GM18499 (cell line): Measurements from ENCODE around the gene NME9.

ENCODE experiments used
- ATAC-seq: cut with Tn5 transposase; IDR thresholded peaks from one replicate; pipeline ENCODE4 v1.9.1; 2021; ENCODE audit warnings: moderate number of reproducible peaks; ENCODE audit not compliant: insufficient read depth, unreplicated experiment

Gene NME9

DNA sequence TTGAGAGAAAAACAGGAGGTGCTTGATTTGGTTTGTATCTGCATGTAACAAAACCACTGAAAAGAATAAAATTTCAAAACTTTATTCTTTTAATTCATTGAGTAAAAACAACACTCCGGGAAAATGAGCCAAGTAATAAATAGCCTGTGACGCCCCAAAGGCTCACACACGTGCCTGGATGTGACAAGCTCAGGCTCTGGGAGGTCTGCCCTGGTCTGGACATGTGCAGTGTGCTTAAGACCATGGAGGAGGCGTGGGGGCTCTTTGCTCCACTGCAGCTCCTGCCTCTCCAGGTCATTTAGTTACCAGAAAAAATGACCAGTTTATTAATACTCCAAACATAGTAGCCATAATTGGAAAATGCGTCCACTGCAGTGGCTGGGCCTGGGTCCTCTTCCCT, 8.6 kb upstream of the NME9 start:
- ATAC-seq: no peak

DNA sequence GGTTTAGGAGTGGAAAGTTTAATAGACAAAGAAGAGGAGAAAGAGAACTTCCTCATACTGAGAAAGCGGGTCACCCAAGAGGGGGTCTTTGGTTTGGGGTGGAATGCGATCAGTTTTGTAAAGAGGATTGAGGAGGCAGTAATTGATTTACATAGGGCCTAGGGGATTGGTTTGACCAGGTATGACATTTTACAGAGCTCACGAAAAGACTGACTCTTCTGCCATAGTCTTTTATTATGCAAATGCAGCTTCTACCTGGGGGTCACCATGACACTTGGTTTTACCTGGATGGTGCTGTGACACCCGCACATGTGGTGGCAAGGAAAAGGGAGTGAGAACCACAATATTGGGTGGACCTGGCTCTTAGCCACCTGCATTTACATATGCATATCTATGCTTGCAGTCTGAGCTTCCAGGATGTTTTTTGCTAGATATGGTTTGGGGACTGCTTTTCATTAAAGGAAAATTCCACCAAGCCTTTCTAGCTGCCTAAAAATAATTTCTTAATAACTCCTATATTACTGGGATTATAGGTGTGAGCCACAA, 6.9 kb upstream of the NME9 start:
- ATAC-seq: no peak

DNA sequence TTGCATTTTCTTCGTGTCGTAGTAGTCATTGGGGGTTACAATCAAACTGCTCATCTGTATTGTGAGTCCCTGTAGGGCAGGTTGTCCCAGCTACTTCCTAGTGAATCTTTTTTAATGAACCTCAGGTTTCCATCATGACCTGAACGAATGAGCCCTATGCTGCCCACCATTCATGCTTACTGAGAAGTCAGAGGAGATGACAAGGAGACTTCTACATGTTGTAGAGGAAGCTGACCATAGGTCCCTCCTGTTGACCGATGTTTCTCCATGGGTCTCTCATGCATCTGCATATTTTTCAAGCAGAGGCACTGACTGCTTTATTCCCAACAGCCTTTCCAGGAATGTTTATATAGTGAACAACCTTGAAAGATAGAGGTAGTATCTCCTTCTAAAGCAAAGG, 5.0 kb upstream of the NME9 start:
- no peak for ATAC-seq

DNA sequence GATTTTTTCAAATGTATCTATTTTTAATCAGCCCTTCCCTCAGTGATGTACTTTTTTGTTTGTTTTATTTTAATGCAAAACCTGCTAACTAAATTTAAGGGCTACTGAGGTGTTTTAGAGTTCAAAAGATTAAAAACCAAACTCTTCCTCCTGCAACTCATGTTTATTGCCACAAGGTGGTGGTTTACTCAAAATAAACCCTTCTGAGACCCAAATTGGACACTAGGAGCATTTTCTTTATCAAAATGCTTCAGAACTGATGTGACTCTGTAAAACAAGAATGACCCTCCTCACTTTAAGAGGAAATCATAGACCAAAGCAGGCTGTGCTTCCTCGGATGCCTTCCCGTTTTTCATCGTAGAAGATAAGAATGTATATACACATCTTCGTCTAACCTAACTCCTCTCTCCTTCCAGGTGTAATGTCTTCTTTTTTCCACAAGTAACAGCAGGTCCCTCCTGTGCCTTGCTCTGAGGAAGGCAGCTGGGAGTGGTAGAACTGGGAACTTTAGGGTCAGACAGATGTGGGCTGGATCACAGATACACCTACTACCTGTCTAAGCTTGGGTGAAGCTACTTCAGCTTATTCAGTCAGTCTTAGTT, 2.9 kb upstream of the NME9 start:
- no peak for ATAC-seq

DNA sequence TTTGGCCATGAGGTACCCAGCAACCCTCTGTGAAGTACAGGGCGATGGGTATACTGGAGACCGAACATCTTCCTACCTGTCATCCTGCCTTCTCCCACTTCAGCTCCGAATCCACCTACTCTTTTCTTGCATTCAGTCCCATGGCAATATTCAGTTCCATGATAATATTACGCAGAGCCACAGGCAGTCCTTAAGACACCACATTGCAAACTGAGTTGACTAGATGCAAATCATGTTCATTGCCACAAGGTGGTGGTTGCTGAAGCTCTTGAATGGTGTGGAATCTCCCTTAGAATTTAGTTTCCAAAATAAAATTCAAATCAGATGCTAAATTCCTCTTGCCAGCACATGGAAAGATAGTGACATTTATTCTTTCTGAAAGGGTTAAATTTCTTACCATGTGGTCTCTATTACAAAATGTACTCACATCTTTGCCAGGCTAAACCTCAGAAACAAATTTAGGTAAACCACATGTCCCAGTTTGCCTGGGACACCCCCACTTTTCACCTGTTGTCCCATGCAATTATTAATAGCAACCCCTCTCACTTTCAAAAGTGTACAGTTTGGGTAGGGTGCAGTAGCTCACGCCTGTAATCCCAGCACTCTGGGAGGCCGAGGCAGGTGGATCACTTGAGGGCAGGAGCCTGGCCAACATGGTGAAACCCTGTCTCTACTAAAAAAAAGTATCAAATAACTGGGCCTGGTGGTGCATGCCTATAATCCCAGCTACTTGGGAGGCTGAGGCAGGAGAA, 1.7 kb upstream of the NME9 start:
- ATAC-seq: no peak

DNA sequence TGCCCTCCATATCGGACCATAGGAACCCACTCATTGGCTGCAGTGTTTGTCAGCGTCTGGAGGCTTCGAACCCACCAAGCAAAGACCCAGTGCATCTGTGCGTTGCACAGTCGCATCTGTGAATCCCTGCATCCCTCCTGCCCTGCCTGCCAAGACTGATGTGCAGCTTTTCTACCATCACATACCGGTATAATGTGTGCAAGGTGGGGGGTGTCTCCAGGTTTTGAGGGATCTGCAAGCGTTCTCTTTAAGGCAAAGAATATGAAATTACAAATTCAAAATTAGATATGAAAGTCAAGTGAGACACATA, 288 bp upstream of the NME9 start:
- no peak for ATAC-seq

DNA sequence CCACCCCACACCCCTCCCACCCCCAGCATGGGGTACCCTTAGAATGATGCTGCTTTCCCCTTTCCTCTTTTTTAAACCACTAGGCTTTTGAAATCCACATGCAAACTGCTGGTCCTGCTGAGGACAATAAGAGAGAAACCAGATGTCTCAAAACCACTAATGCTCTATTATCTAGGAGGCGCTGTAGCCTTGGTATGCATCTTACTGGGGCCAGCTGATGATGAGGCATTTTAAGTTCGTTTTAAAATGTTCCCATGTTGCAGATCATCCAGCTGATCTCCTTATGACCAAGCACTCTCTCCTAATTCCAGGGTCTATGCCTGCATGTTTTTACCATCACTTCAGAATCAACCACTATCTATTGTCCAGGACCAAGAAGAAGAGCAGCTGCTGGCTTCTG, 1.3 kb downstream of the NME9 start:
- ATAC-seq: no peak

DNA sequence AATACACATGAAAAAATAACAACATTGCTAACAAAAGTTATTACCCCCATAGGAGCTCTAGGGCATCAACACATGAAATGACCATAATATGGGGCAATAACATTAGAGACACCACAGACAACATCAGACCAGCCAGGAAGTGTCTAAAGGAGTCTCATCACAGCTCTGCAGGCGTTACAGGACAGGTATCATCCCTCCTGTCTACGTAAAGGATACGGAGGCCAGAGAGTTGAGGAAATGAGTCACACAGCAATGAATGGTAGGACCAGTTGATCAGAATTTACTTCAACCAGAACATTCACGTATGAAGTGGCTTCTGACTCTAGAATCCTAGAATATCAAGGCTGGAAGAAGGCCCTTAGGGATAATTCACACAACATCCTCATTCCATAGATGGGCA, 1.8 kb downstream of the NME9 start:
- no peak for ATAC-seq

DNA sequence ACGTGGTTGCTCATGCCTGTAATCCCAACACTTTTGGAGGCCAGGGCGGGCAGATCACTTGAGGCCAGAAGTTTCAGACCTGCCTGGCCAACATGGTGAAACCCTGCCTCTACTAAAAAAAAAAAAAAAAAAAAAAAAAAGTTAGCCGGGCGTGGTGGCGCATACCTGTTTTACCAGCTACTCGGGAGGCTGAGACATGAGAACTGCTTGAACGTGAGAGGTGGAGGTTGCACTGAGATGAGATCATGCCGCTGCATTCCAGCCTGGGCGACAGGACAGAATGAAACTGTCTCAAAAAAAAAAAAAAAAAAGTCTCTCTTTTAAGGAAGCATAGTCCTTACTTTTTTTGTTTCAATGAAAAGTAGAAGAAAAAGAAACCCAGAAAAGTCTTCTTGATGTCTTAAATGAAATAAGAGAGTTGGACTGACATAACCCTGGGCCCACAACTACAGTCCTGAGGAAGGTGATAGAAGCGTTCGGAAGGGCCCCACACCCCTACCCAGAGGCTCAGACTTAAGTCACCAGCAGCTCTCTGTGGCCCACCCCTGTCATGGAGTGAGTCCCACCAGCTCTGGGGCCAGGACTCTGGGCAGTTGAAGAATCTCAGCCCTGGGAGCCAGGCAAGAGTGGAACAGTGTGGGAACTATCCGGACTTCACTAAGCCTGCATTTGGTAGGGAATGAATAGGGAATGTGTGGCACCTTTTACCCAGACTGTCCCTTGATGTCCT, 2.6 kb downstream of the NME9 start:
- no peak for ATAC-seq

DNA sequence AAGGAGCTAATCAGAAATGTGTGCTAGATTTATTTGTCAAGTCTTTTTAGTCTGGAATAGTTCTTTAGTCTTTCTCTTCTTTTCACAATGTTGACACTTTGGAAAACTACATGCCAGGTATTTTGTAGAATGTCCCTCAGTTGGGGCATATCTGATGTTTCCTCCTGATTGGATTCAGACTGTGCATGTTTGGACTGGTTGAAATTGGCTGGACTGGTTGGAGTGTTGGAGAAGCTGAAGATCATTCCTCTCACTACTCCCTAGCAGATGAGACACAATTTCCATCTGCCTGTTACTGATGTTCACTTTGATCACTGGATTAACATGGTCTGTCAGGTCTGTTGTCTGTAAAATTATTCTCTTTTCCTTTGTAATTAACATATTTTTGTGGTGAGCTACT, 3.7 kb downstream of the NME9 start:
- no peak for ATAC-seq

DNA sequence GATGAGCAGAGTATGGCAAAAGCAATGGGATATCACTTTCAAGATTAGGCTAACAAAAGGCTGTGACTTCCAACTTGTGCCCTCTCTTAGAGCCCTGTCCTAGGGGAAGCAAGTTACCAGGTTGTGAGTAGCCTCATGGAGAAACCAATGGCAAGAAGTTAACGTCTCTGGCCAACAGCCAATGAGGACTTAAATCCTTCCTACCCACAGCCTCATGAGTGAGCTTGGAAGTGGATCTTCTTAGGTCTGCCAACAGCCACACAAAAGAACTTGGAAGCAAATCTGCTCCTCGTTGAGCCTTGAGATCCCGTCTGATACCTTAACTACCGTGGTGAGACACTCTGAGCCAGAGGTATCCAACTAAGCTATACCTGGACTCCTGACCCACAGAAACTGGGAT, 5.7 kb downstream of the NME9 start:
- no peak for ATAC-seq

DNA sequence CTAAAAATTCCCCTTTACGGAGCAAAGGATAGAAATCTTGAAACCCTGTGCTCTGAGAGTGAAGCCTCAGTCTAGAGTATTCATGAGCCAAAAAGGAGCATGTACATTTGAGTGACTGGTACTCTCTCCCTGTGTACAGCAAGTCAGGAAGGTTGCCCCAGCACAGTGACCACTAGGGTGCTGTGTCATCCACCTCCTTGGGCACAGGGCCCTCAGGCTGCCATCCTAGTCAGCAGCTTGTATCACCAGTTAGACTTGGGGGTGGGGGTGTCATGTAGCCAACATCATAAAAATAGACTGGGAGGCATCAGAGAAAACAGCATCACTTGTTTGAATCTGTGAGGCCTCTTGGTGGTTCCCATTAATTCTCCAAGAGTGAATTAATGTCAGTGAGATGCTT, 12.0 kb downstream of the NME9 start:
- no peak for ATAC-seq

DNA sequence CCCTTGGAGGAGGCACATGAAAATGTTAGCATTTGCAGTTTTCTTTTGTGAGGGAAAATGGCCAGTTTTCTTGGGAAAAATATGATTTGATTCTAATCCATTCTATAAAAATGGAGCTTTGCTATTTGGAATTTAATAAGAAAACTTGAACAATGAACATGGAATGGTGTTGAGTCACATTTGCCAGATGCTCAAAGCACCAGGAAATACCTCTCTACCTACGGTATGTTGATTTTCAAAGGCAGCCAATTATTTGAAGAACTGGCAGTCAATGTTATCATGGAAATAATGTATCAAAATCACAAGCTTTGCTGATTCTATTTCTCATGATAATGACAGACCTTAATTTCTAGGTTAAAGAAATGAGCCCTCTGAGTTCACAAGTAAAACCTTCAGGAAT, 14.9 kb downstream of the NME9 start:
- no peak for ATAC-seq

DNA sequence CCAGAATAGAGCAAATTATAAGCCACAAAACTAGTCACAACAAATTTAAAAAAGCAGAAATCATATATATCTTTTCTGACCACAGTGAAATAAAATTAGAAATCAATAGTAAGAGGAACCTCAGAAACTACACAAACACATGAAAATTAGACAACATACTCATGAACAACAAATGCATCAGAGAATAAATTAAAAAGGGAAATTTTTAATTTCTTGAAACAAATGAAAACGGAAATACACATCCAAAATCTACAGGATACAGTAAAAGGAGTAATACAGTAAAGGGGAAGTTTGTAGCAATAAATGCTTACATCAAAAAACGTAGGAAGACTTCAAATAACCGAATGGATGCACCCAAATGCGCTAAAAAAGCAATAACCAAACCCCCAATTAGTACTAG, 19.2 kb downstream of the NME9 start:
- no peak for ATAC-seq

DNA sequence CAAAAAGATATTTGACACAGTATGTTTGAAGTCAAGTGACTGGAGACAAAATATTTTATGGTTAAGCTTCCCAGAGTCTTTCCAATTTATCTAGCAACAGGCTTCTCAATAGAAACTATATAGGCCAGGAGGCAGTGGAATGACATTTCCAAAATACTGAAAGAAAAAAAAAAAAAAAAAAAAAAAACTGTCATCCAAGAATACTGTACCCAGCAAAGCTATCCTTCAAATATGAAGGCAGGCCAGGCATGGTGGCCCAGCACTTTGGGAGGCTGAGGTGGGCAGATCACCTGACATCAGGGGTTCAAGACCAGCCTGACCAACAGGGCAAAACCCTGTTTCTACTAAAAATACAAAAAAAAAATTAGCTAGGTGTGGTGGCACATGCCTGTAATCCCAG, 20.9 kb downstream of the NME9 start:
- no peak for ATAC-seq

DNA sequence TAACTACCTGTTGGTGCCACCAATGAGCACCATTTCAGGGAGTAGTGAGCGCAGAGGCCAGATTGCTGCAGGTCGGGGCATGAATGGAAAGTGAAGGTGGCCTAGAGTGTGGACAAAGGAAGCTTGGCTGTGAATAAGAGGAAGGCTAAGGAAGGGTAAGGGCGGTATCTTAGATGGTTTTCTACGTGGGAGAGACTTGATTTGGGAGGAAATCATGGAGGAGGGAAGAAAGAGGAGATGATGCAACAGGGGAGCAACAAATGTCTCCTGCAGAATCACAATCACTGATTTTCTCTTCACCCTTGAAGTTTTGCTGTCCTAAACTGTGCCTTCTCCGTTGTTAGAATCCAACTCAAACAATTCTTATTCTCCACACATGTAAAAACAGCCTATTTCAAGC, 21.8 kb downstream of the NME9 start:
- no peak for ATAC-seq

DNA sequence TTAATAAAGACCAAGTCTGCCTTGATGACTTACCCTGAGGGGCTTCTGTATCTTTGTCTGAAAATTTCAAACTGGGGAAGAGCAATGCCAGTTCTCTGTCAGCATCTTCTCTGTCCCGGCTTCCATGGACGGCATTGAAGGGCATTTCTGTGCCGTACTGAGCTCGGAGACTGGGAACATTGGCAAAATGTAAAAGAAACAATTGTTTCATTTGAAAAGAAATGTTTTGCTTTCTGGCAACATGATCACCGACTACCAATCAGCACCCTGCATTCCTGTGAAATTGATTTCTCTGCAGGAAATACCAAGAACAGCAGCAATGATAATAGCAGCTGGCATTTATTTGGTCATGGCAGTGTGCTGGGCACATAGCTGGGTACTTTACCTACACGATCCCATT, 26.2 kb downstream of the NME9 start:
- no peak for ATAC-seq

DNA sequence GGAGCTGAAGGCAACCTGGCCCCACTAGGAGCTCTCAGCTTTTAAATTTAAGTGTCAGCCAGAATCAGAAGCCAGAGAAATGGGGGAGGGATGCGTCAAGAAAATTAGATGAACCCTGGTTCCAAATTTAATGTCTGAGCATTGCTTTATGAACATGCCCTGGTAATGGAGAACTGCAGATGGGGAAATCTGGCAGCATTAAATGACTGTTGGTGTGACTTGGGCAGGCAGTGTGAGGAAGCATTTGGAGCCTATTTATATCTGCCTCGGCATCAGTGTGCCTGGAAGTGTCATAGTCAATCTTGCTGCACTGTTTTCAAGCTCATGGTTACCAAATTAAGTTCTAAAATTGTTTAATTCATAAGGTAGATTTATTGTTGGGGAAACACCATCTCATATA, 29.0 kb downstream of the NME9 start:
- no peak for ATAC-seq

DNA sequence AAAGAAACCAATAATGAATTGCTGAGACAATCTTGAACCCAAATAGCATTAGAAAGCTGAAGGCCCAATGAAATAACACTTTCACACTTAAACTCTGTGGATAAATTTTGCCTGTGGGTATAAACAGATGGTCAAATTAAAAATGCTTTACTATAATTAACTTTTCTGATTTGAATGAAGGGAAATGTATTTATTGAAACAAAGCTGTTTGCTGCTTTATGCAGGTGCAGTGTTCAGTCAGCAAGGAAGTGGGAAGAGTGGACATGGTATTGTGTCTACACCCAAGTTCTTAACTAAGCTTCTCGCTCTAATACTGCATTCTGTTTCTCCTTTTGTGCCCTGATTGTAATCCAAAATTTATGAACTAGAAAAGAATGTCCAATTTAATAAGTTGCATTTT, 31.8 kb downstream of the NME9 start:
- no peak for ATAC-seq

DNA sequence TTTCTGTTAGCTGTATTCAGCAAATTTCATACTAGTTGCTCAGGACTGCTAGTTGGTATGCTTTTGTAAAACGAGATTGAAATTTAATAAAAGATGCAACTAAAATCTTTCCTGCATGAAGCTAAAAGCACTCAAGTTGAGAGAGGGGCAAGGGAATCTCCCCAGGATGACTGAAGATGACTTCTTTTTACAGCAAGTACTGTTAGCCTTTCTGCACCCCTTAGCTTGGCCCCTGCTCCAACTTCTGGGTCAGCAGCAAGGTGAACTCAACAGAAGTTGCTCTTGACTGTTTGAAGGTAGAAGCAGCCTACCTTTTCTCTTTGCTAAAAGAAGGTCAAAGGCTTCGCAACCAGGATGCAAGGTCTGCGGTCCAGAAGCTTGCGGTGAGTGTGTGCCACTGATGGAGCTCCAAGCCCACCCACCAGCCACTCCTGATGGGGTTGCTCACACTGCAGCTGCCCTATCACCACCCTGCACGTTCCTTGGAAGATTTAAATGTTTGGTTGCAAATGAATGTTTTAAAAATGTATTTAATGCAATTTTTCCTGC, 32.5 kb downstream of the NME9 start:
- no peak for ATAC-seq

DNA sequence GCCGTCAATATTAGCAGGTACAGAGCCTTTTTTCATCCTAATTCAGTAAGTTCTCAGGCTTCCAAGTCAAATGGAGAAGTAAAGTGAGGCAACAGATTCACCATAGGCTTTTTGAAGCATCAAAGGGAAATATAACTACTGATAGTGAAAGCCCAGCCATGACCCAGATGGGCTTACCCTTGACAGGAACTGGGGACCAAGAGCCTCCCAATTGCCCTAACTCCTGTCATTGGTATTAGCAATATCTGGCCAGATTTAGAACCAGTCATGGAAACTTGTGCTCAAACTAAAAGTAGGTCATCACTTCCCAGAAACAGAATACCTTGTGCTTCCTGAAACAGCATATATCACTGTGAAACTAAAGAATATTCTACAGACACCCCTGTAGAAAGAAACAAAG, 33.0 kb downstream of the NME9 start:
- no peak for ATAC-seq
